ENCODE data around the gene PELI3.

- TF ChIP-seq CTCF (IDR thresholded peaks at IDR 0.05; ENCODE audit: low read depth, low read length) (no peak), POLR2A (IDR thresholded peaks at IDR 0.05; ENCODE audit: extremely low read depth, insufficient read length) (no peak)
Observed at GRCh38 chr11:66443602-66444001, 23.1 kb upstream of the PELI3 start.

All from NB4 (cell line).